PFSK-1 (cell line): ENCODE results near the gene EFHC2.

ENCODE experiments used
- FOXP2 ChIP-seq: optimal IDR thresholded peaks from 2 replicates; pipeline ENCODE3; 2011; ENCODE audit warnings: borderline replicate concordance, control low read depth, inconsistent platforms; ENCODE audit not compliant: insufficient read depth; ENCODE audit errors: extremely low read length, extremely low read depth
- POLR2AphosphoS5 ChIP-seq: IDR thresholded peaks from 2 replicates; pipeline ENCODE4 v1.6.1; 2012; ENCODE audit warnings: low read depth, mild to moderate bottlenecking, control low read depth, low read length, moderate library complexity
- REST ChIP-seq, 2 experiments: IDR thresholded peaks; 2 replicates each; pipeline versions ENCODE4 v1.6.1 to v1.8.0; 2011 to 2012; ENCODE audit warnings: low read depth in 2 of 2, low read length in 2 of 2, control low read depth in 1 of 2, inconsistent platforms in 1 of 2, mild to moderate bottlenecking in 1 of 2, moderate library complexity in 1 of 2; ENCODE audit not compliant: insufficient read depth in 1 of 2
- SIN3A ChIP-seq: IDR thresholded peaks from 2 replicates; pipeline ENCODE4 v1.6.1; 2012; ENCODE audit warnings: mild to moderate bottlenecking, low read length, moderate library complexity, borderline replicate concordance; ENCODE audit not compliant: insufficient read depth
- TAF1 ChIP-seq: IDR thresholded peaks from 2 replicates; pipeline ENCODE4 v1.6.1; 2012; ENCODE audit warnings: low read length, control low read depth, borderline replicate concordance; ENCODE audit not compliant: insufficient read depth

The EFHC2 gene

GRCh38 chrX:44352758-44353157 is 9.3 kb upstream of the EFHC2 start:
- TF ChIP-seq TAF1 (no peak), REST (IDR thresholded peaks at IDR 0.05; ENCODE audit: insufficient read depth in 1 of 2, low read depth in 2 of 2, low read length in 2 of 2) (no peak), SIN3A (no peak), POLR2AphosphoS5 (no peak), FOXP2 (no peak)

GRCh38 chrX:44349561-44349960 is 6.1 kb upstream of the EFHC2 start:
- TF ChIP-seq SIN3A = no peak

- TF ChIP-seq REST (IDR thresholded peaks at IDR 0.05; ENCODE audit: insufficient read depth in 1 of 2, low read depth in 2 of 2, low read length in 2 of 2) = no peak
- no peak for TF ChIP-seq POLR2AphosphoS5
Observed at GRCh38 chrX:44344687-44345086, 1.2 kb upstream of the EFHC2 start.

GRCh38 chrX:44344194-44344593 is 722 bp upstream of the EFHC2 start:
- no peak for TF ChIP-seq REST (IDR thresholded peaks at IDR 0.05; ENCODE audit: insufficient read depth in 1 of 2, low read depth in 2 of 2, low read length in 2 of 2)
- no peak for TF ChIP-seq FOXP2
- no peak for TF ChIP-seq TAF1
- TF ChIP-seq POLR2AphosphoS5 = no peak
- no peak for TF ChIP-seq SIN3A

- TF ChIP-seq POLR2AphosphoS5 (no peak), TAF1 (no peak), FOXP2 (no peak), SIN3A (no peak), REST (IDR thresholded peaks at IDR 0.05; ENCODE audit: insufficient read depth in 1 of 2, low read depth in 2 of 2, low read length in 2 of 2) (no peak)
Observed at GRCh38 chrX:44342866-44343265, 606 bp downstream of the EFHC2 start.

- TF ChIP-seq REST (IDR thresholded peaks at IDR 0.05; ENCODE audit: insufficient read depth in 1 of 2, low read depth in 2 of 2, low read length in 2 of 2) = no peak
- TF ChIP-seq POLR2AphosphoS5 = no peak
- no peak for TF ChIP-seq FOXP2
- no peak for TF ChIP-seq SIN3A
Observed at GRCh38 chrX:44338361-44338760, 5.1 kb downstream of the EFHC2 start.
